HG02970 (cell line): ENCODE data around the gene FRMD4A.
"Not testable (repeated sequence)": the region's sequence is repeated elsewhere in the genome, so short reads cannot be mapped to it uniquely, and the experiment has no call there.

Experiments
- ATAC-seq: cut with Tn5 transposase; IDR thresholded peaks from one replicate; pipeline ENCODE4 v1.9.1; 2021; ENCODE audit warnings: mild to moderate bottlenecking, moderate library complexity, moderate number of reproducible peaks; ENCODE audit not compliant: unreplicated experiment, low FRiP score

The FRMD4A gene

DNA sequence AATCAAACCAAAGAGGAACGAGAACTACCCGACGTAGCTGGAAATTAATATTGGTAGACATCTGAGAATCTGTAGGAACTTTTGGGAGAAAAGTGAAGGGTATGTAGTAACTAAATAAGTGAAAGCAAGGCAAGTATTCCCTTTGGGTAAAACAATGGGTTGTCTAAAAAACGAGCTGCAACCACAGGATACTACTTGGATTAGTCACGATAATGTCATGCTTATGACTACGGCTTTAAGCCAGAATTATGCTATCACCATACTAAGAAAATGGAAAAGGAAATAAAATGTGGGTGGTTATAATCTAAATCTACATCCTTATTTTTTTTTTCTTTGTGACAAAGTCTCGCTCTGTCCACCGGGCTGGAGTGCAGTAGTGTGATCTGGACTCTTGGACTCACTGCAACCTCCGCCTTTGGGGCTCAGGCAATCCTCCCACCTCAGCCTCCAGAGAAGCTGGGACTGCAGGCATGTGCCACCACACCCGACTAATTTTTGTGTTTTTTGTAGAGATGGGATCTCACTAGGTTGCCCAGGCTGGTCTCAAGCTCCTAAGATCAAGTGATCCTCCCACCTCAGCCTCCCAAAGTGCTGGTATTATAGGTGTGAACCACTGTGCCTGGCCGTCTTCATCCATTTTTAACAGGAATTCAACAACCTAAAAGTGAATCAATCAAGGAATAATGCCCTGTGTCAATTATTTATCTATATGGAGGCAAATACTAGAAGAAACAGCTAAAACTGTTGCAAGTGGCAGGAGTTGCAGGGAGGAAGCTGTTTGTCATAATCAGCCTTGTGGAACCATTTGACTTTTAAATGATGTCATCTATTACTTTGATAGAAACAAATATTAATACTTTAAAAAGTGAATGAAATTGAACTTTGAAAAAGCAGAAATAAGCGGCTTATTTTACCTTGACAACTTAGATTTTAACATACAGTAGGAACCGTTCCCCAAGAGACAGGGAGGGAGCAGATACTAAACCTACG is 554.6 kb downstream of the FRMD4A start:
- no peak for ATAC-seq

DNA sequence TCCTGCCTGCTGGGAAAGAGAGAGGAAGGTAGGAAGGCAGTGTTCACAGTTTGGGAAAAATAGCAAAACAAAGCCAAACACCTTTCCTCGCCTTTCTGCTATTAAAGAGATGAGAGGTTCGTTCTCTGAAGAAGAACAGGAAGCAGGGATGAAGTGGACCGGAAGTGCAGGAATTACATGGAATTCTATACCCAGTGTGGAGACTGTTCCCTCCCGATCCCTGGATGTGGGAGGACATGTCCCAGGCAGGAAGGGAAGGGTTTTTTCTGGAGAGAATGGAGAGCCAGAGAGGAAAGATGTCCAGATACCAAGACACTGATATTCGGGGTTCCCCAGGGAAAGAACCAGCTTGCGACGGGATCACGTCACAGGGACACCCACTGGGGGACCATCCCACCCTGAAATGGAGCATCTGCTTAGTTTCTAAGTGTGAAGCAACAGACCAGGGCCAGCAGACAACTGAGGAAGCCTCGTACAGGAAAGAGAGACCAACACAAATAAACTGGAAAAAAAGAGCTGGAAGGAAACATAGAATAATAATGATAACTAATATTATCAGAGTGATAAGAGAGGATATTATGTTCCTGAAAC is 556.3 kb downstream of the FRMD4A start:
- ATAC-seq: no peak

DNA sequence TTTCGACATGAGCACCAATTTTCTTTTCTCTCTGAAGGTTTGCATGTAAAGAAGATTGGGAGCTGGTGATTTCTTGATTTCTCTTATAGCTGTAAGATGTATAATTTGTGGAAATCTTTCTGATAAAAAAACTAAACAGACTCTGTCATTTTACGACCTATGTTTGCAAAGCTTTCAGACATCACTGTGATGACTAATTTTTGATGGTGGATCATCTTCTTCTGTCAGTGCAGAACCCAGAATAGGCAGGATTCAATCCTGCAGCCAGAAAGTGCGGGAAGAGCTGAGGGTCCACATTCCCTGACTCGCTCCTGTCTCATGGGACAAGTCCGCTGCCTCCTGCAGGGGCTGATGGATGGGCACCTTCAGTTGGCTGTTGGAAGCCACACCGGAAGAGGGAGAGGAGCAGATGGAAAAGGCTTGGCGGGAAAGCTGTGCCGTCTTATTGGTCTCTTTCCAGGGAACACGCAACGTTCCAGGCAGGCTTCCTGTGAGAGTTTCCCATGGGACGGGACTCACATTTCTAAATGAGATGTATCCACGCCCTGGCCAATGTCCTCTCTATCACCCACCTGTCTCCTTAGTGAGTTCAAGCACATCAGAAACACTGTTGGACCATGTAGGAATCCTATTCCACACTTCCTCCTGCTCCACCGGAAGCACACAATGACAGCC is 557.1 kb downstream of the FRMD4A start:
- ATAC-seq: no peak

- no peak for ATAC-seq
Observed at GRCh38 chr10:13773043-13773442, 557.7 kb downstream of the FRMD4A start.

DNA sequence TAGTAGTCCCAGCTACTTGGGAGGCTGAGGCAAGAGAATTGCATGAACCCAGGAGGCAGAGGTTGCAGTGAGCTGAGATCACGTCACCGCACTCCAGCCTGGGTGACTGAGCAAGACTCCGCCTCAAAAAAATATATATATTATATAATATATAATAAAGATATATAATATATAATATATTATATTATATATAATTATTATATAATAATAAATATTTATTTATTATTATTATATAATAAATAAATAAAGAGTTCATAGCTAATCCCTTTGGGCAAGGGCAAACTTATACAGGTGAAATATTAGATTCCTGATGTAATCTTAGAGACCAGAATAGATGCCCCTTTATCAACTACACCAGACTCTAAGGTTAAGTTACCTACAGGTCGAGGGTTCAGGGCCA is 558.7 kb downstream of the FRMD4A start:
- ATAC-seq: no peak

- no peak for ATAC-seq
Observed at GRCh38 chr10:13770760-13771493, 559.8 kb downstream of the FRMD4A start.

GRCh38 chr10:13769946-13770345 is 560.8 kb downstream of the FRMD4A start:
- no peak for ATAC-seq

GRCh38 chr10:13767676-13768178 is 563.0 kb downstream of the FRMD4A start:
- no peak for ATAC-seq

DNA sequence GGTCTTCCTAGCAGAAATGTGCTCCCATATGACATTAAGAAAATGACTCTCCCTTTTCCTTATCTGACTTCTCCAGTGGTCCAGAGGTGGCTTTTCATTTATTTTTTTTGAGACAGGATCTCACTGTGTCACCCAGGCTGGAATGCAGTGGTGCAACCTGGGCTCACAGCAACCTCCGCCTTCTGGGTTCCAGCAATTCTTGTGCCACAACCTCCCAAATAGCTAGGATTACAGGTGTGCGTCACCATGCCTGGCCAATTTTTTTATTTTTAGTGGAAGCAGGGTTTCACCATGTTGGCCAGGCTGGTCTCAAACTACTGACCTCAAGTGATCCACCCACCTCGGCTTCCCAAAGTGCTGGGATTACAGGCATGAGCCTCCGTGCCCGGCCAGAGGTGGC is 563.6 kb downstream of the FRMD4A start:
- not testable (repeated sequence) for ATAC-seq

DNA sequence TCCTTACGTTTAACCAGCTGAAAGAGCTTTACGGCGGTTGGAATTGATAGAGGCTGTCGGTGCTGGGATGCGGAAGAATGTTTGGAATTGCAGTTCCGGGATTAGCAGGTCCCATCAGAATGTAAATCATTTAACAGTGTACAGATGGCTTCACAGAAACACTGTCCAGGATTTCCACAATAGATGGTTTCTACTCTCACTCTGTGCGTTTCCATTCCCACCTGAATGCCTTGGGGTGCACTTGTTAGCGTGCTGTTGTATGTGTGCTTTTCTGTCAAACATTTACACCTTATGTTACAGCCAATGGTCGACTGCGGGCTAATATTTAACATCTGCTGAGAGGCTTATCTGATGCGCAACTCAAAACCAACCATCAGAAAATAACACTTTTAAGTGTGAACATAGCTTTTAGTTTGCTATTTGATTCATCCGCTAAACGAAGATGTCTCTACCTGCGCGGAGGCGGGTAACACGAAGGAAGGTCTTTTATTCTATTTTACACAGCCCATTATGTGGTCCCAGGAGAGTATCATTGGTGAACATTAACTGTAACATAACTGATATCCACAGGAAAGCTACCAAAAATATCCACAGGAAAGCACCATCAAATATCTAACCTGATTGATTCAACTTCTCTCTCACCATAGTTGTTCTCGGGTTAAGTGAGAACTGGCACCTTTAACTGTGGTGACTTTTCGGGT is 564.9 kb downstream of the FRMD4A start:
- peak; percentile 61 for ATAC-seq

- ATAC-seq: no peak
Observed at GRCh38 chr10:13761490-13762091, 569.1 kb downstream of the FRMD4A start.

DNA sequence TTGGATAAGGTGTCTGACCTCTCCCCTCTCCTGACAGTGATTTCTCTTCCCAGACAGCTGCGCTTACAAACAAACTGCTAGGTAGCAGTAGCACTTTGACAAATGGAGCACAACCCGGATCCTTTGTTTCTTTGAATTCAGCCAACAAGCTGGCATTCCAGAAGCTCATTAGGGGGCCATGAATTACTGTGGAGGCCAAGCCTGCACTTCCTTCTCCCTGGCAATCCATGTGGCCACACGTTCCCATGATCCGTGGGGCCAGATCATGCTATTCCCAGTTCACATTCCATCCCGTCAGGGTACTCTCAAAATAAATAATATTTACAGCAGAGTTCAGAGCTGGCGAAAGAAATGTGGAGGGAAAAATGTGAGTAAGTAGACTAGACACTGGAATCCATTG is 571.6 kb downstream of the FRMD4A start:
- ATAC-seq: no peak

DNA sequence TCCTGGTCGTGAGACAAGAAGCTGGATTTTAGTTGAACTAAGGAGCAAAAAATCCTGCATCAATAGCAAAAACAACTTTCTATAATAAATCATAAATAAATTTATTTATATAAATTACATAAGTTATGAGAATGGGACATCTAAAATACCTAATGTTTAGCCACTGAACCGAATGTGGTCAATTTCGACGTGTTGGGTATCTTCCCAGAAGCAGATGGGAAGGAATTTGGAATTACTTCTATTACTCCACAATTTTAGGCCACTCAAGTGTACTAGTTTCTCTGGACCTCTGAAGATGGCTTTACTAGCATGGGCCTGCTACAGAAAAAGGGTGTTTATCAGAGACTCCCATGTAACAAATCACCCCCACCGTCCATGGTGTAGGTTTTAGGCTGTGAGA is 572.0 kb downstream of the FRMD4A start:
- no peak for ATAC-seq

- no peak for ATAC-seq
Observed at GRCh38 chr10:13758312-13758711, 572.4 kb downstream of the FRMD4A start.

DNA sequence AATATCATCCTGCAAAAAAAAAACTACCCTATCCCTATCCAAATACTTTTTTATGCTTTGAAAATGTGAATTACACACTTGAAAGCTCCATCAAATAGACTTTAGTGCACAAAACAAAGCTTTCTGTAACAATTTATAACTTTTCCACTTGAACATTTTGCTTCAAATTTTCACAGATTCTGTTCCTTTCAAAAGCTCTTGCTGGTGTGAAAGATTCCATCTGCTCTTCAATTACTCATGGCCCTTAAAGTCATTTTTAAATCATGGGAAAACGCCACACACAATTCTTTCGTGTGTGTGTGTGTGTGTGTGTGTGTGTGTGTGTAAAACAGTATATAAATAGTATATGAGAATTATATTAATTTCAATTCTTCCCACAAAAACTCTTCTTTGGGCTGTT is 576.4 kb downstream of the FRMD4A start:
- no peak for ATAC-seq

GRCh38 chr10:13751191-13751764 is 579.4 kb downstream of the FRMD4A start:
- no peak for ATAC-seq

- no peak for ATAC-seq
Observed at GRCh38 chr10:13750299-13751190, 580.2 kb downstream of the FRMD4A start.

- ATAC-seq: no peak
Observed at GRCh38 chr10:13745271-13745670, 585.5 kb downstream of the FRMD4A start.
